Endothelial cell of umbilical vein (primary cell): ENCODE data around the gene SMARCA2.

ENCODE experiments used
- EZH2 ChIP-seq: IDR thresholded peaks from 2 replicates; pipeline ENCODE4 v1.6.1; 2012; ENCODE audit warnings: borderline replicate concordance, low read depth, mild to moderate bottlenecking, moderate library complexity, low read length, inconsistent platforms; ENCODE audit not compliant: severe bottlenecking
- FOS ChIP-seq: IDR thresholded peaks from 2 replicates; pipeline ENCODE4 v1.6.1; 2011; ENCODE audit warnings: mild to moderate bottlenecking, low read length, moderate library complexity, borderline replicate concordance; ENCODE audit not compliant: insufficient read depth
- GATA2 ChIP-seq: IDR thresholded peaks from 2 replicates; pipeline ENCODE4 v1.7.0; 2011; ENCODE audit warnings: low read depth, mild to moderate bottlenecking, moderate library complexity, mixed read lengths, low read length; ENCODE audit not compliant: insufficient read length, insufficient read depth
- JUN ChIP-seq: IDR thresholded peaks from 2 replicates; pipeline ENCODE4 v1.6.1; 2011; ENCODE audit warnings: borderline replicate concordance, low read depth; ENCODE audit not compliant: insufficient read length, insufficient read depth
- MYC ChIP-seq: IDR thresholded peaks from one replicate; pipeline ENCODE4 v1.6.1; 2011; ENCODE audit warnings: mild to moderate bottlenecking, low read depth, low read length
- POLR2A ChIP-seq: IDR thresholded peaks from 2 replicates; pipeline ENCODE4 v1.6.1; 2012; ENCODE audit warnings: low read depth, mild to moderate bottlenecking, control low read depth, low read length
- POLR2AphosphoS5 ChIP-seq: IDR thresholded peaks from 2 replicates; pipeline ENCODE4 v1.6.1; 2012; ENCODE audit warnings: low read depth, mild to moderate bottlenecking, control low read depth, low read length, moderate library complexity; ENCODE audit not compliant: insufficient read depth
- TF ChIP-seq, protein P1 (sequence below), 2 donors: IDR thresholded peaks; 1 replicate in 1 of 2; 2 replicates in 1 of 2; pipeline ENCODE4 v1.5.1; 2011; ENCODE audit warnings: low read length in 2 of 2, mild to moderate bottlenecking in 2 of 2, moderate library complexity in 2 of 2, control low read depth in 1 of 2, inconsistent platforms in 1 of 2, low read depth in 1 of 2; ENCODE audit not compliant: insufficient read depth in 1 of 2; ENCODE audit errors: extremely low read depth in 1 of 2
- TF ChIP-seq, protein P2 (sequence below): IDR thresholded peaks from 2 replicates; pipeline ENCODE4 v1.6.1; 2011; ENCODE audit not compliant: insufficient read depth, insufficient read length

DNA sequence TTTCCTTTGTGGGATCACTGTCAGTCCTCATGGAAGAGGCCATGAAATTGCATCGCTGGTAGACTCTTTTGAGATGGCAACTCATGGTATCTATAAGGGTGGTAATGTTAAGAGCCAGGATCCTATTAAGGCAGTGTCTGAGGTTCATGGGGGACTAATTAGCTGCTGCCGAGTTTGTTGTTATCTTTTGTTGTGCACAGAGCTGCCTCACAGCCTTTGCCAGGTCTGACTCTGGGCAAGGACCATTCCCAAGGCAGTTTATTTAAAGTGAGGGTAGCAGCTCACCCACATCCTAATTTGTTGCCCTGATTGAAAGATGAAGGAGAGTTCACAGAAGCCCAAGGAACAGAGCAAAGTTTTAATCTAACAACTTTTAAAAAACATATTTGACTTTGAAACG lies 7.9 kb downstream of the SMARCA2 start:
- TF ChIP-seq, protein P1, sequence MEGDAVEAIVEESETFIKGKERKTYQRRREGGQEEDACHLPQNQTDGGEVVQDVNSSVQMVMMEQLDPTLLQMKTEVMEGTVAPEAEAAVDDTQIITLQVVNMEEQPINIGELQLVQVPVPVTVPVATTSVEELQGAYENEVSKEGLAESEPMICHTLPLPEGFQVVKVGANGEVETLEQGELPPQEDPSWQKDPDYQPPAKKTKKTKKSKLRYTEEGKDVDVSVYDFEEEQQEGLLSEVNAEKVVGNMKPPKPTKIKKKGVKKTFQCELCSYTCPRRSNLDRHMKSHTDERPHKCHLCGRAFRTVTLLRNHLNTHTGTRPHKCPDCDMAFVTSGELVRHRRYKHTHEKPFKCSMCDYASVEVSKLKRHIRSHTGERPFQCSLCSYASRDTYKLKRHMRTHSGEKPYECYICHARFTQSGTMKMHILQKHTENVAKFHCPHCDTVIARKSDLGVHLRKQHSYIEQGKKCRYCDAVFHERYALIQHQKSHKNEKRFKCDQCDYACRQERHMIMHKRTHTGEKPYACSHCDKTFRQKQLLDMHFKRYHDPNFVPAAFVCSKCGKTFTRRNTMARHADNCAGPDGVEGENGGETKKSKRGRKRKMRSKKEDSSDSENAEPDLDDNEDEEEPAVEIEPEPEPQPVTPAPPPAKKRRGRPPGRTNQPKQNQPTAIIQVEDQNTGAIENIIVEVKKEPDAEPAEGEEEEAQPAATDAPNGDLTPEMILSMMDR (IDR thresholded peaks at IDR 0.05; ENCODE audit: extremely low read depth in 1 of 2, insufficient read depth in 1 of 2, low read depth in 1 of 2, low read length in 2 of 2), result no peak
- TF ChIP-seq POLR2A, result no peak
- TF ChIP-seq EZH2, result no peak
- TF ChIP-seq JUN, result no peak
- TF ChIP-seq, protein P2, sequence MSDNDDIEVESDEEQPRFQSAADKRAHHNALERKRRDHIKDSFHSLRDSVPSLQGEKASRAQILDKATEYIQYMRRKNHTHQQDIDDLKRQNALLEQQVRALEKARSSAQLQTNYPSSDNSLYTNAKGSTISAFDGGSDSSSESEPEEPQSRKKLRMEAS, result no peak
- no peak for TF ChIP-seq GATA2
- no peak for TF ChIP-seq MYC
- TF ChIP-seq POLR2AphosphoS5, result no peak
- no peak for TF ChIP-seq FOS
